Activated CD8-positive, alpha-beta T cell treated with anti-CD3 and anti-CD28 coated beads for 36 hours (primary cell): ENCODE data around the gene ITGA5. TPM values are rescaled to one million over a fixed set of nuclear protein-coding genes. Genes with fewer than 3 reads are reported as not detected.
A peak's percentile ranks its signal among the peaks of the same experiment; 100 is the strongest.

Experiments
- ATAC-seq: fragments of 200-7000 bp; cut with Tn5 transposase; one replicate; pipeline ENCODE4 v1.10.0; 2021; ENCODE audit warnings: mild to moderate bottlenecking, moderate library complexity
- CTCF ChIA-PET: fragments of 350-600 bp; sonication (Branson Sonifier 250); formaldehyde crosslinking; loops from one replicate; lab custom pipeline; 2021; ENCODE audit warnings: antibody characterized with exemption; lab: Charles Lee
- POLR2A ChIA-PET: fragments of 350-600 bp; sonication (Branson Sonifier 250); formaldehyde crosslinking; loops from one replicate; lab custom pipeline; 2021; ENCODE audit warnings: antibody characterized with exemption; lab: Charles Lee
- DNase-seq: peaks from one replicate; pipeline ENCODE4 v3.0.0-alpha.2; 2020
- H3K27ac Mint-ChIP-seq: one replicate; pipeline ENCODE4 v1.8.0; 2021; ENCODE audit warnings: mild to moderate bottlenecking, mixed read lengths
- H3K27me3 Mint-ChIP-seq: one replicate; pipeline ENCODE4 v1.8.0; 2021; ENCODE audit warnings: mixed read lengths
- H3K36me3 Mint-ChIP-seq: one replicate; pipeline ENCODE4 v1.8.0; 2021; ENCODE audit warnings: low read depth, mixed read lengths
- H3K4me1 Mint-ChIP-seq: one replicate; pipeline ENCODE4 v1.8.0; 2021; ENCODE audit warnings: low read depth, mixed read lengths
- H3K4me3 Mint-ChIP-seq: one replicate; pipeline ENCODE4 v1.8.0; 2021; ENCODE audit warnings: mild to moderate bottlenecking, moderate library complexity, mixed read lengths
- H3K9me3 Mint-ChIP-seq: one replicate; pipeline ENCODE4 v1.8.0; 2021; ENCODE audit warnings: mixed read lengths
- CTCF ChIP-seq: fragments of 200-600 bp; IDR thresholded peaks from one replicate; pipeline ENCODE4 v1.8.0; 2022; ENCODE audit warnings: antibody characterized with exemption, mild to moderate bottlenecking
- intact Hi-C: fragments of 100-400 bp; cut with micrococcal nuclease; formaldehyde crosslinking; loops from one replicate; pipeline ENCODE4 v1.10.0; 2022
- total RNA-seq, 2 experiments: library from RNA; stranded (reverse); gene quantifications; one replicate each; pipeline ENCODE4 v1.2.3, GENCODE V29; 2021

The ITGA5 gene
- total RNA-seq, 2 experiments from 2014 or later, result 35.2 to 36.6 TPM

- Mint-ChIP-seq H3K4me3 (no peak overlapping the region), H3K27ac (no peak overlapping the region), H3K27me3 (no peaks in the 10 kb centered on the region), H3K4me1 (peaks cover 28% of the 10 kb centered on the region), H3K9me3 (no peaks in the 10 kb centered on the region), H3K36me3 (no peaks in the 10 kb centered on the region)
- ChIA-PET CTCF (interaction anchor here (0.8 to 2.6 kb wide), 6 partner anchors 18 to 65 kb away, joined by 3 to 6 read pairs (median 5); partner anchors contain the start of gene COPZ1), POLR2A (interaction anchor here (1.0 to 2.2 kb wide), 3 partner anchors 15 to 88 kb away, joined by 3 to 8 read pairs (median 4); no protein-coding TSS in a partner anchor)
- intact Hi-C loops, result no loop called here
- no peak for ATAC-seq
- TF ChIP-seq CTCF, result no peak
- no peak for DNase-seq
These were observed 44.4 kb downstream of the ITGA5 start for GRCh38 chr12:54374562-54375258.

GRCh38 chr12:54373649-54374561, 45.2 kb downstream of the ITGA5 start:
- Mint-ChIP-seq H3K9me3 (no peaks in the 10 kb centered on the region), H3K4me3 (no peak overlapping the region), H3K4me1 (peaks cover 28% of the 10 kb centered on the region), H3K27ac (no peak overlapping the region), H3K27me3 (no peaks in the 10 kb centered on the region), H3K36me3 (no peaks in the 10 kb centered on the region)
- DNase-seq, result peak; percentile 58
- intact Hi-C loops, result no loop called here
- no peak for TF ChIP-seq CTCF
- CTCF ChIA-PET, result interaction anchor here (0.8 to 2.5 kb wide), 7 partner anchors 13 to 159 kb away, joined by 3 to 12 read pairs (median 4); partner anchors contain the start of gene COPZ1
- peak; percentile 72 for ATAC-seq
- POLR2A ChIA-PET, result interaction anchor here (1.0 to 2.2 kb wide), 2 partner anchors 75 to 87 kb away, joined by 3 to 8 read pairs; no protein-coding TSS in a partner anchor

GRCh38 chr12:54372113-54372806, 46.8 kb downstream of the ITGA5 start:
- H3K36me3 Mint-ChIP-seq, result no peaks in the 10 kb centered on the region
- ATAC-seq, result no peak
- intact Hi-C loops, result no loop called here
- peak overlapping the region; percentile 18 for H3K27ac Mint-ChIP-seq
- CTCF ChIA-PET, result interaction anchor here (0.6 to 3.2 kb wide), 10 partner anchors 8 to 157 kb away, joined by 3 to 40 read pairs (median 6); no protein-coding TSS in a partner anchor
- peaks cover 3% of the 10 kb centered on the region for H3K27me3 Mint-ChIP-seq
- H3K9me3 Mint-ChIP-seq, result no peaks in the 10 kb centered on the region
- no peak overlapping the region for H3K4me3 Mint-ChIP-seq
- POLR2A ChIA-PET, result no interaction called here
- DNase-seq, result no peak
- peaks cover 38% of the 10 kb centered on the region for H3K4me1 Mint-ChIP-seq
- TF ChIP-seq CTCF, result no peak

GRCh38 chr12:54371328-54372112, 47.5 kb downstream of the ITGA5 start:
- ATAC-seq (no peak), DNase-seq (no peak)
- intact Hi-C loops, result no loop called here
- CTCF ChIA-PET, result interaction anchor here (0.6 to 3.2 kb wide), 15 partner anchors 8 to 156 kb away, joined by 3 to 40 read pairs (median 4); no protein-coding TSS in a partner anchor
- Mint-ChIP-seq H3K4me1 (peaks cover 38% of the 10 kb centered on the region), H3K36me3 (no peaks in the 10 kb centered on the region), H3K4me3 (no peak overlapping the region), H3K9me3 (no peaks in the 10 kb centered on the region), H3K27ac (peak overlapping the region; percentile 18), H3K27me3 (peaks cover 3% of the 10 kb centered on the region)
- POLR2A ChIA-PET, result interaction anchor here (1.2 kb wide), 1 partner anchor 90 kb away, joined by 4 read pairs; no protein-coding TSS in a partner anchor
- no peak for TF ChIP-seq CTCF
